Putamen (tissue), 1 donor: ENCODE results near the gene ATP4A.

ENCODE experiments used
- DNase-seq: peaks from one replicate; pipeline ENCODE4 v3.0.0-alpha.2; 2016; ENCODE audit warnings: low spot score

ATP4A gene

DNA sequence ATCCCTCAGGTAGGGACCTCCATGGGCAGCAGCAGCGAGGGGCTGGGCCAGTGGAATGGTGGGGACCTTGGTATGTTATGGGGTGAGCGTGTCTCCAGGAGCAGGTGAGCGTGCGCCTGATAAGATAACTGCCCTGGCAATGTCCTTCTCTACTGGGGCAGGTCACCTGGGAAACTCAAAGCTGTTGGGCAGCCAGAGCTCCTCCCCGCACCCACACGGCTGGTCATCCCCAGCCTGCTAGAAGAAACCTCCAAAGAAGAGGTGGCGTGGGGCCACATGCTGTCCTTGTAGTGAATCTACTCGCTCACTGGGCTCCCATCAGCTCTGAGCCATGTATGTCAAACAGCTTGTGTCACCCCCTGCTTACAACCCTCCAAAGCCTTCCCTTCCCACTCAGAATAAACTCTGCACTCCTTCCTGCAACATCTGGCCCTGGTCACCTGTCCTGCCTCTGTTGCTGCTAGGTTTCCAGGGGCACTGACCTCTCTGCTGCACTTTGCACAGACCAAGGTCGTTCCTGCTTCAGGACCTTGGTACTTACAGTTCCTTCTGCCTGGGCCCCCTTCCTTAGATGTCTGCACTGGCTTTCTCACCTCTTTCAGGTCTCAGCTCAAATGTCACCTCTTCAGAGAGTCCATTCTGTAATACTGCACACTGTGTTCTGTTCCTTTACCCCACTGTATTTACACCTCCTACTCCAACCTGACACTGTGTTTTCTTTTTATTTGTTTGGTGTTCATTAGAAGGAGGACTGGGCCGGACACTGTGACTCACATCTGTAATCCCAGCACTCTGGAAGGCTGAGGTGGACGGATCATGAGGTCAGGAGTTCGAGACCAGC is 1.8 kb upstream of the ATP4A start:
- no peak for DNase-seq

DNA sequence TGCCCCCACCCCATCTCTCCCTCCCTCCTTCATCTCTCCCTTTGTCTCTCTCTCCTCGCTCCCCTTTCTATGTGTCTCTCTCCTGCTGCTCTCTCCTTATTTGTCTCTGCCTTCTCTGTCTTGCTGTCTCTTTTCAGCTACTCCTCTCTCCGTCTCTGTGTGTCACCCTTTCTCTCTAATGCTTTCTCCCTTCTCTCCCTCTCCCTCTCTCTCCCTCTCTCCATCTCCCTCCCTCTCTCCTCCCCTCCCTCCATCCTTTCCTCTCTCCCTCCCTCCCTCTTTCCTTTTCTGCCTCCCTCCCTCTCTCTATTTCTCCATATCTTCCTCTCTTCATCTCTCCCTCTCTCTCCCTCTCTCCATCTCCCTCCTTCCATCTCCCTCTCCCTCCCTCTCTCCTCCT is 682 bp downstream of the ATP4A start:
- DNase-seq, result no peak

DNA sequence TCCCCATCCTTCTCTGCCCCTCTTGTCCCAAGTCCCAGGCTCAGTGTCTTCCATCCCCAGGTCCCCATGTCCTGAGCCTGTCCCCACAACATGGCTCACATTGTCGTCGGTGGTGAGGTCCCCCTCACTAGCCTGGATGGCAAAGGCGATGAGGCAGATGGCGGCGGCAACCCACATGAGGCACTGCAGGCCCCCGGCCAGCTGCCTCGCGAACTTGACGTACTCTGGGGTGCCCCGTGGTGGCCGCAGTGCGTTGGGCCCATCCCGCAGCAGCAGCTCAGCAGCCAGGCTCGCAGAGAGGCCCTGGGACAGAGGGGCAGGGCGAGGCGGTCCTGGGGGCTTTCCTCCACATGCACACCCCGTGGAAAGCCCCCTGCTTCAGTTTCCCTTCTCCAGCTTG is 1.1 kb downstream of the ATP4A start:
- DNase-seq, result no peak

DNA sequence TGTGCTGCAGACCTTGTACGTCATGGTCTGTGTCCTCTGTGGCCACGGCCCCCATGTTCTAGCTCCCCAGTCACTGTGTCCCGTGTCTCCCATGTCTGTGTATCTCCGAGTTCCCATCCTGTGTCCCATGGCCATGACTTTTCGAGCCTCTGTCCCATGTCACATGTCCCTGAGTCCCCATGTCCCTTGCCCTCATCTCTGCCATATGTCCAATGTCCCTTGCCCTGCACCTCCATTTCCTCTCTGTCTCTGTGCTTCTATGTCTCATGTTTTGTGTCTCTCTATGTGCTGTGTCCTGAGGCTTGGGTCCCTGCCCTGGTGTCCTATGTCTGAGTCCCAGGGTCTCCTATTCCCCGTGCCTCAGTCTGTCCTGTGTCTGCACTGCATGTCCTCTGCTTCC is 2.0 kb downstream of the ATP4A start:
- no peak for DNase-seq

DNA sequence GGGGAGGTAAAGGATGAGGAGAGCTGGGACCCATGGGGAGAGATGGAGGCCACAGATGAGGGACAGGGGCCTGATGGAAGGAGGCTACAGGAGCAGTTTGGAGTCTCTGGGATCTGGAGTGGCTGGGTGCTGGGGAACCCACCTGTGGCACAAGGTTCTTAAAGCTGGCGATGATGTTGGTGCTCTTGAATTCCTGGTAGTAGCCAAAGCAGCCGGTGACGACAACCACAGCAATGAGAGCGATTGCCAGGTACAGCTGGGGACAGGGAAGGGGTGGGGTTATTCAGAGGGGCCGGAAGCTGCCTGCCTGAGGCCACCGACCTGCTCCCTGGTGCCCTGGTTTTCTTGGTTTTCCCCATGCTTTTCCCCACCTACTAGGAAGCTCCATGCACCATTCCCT is 2.8 kb downstream of the ATP4A start:
- DNase-seq, result no peak

DNA sequence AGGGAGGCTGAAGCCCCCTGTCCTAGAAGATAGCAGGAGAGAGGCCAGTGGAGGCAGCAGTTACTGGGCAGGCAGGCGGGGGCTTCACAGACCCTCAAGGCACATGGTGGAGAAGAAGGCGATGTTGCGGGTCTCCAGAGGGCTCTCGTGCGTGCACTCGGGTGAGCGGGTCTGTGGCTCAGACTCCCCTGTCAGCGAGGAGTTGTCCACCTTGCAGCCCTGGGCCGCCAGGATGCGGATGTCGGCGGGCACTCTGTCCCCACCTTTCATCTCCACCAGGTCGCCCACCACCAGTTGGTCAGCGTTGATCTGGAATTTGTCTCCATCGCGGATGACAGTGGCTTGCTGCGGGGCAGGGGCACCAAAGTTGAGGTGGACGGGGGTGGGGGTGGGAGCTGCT is 3.2 kb downstream of the ATP4A start:
- no peak for DNase-seq

DNA sequence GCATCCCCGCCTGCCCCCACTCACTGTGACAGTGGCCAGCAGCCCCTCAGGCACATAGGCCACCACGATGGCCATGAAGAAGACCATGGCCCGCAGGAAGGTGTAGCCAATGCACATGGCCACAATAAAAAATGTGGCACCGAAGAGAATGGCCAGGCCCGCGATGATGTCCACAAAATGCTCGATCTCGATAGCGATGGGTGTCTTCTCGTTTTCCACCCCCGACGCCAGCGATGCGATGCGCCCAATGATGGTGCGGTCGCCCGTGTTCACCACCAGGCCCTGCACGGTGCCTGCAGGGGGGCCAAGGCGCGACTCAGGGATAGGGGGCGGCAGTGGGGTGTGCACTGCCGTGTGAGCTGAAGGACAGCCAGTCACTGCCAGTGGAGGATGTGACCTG is 3.7 kb downstream of the ATP4A start:
- no peak for DNase-seq

DNA sequence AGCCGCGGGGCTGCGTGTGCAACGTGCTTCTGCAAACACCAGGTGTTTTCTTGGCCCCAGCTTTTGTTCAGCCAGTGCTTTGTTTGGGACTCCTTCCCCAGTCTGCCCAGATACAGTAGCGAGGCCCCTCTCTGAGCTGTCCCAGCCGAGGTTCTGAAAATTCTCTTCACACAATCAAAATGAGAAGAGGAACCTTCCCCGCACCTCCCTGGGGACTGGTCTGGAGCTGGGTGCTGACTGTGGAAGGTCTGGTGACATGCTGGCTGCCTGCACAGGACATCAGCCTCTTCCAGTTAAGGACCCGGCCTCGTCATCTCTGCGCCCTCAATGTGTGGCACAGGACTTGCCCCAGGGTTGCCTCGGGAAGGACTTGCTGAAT is 4.2 kb downstream of the ATP4A start:
- DNase-seq, result no peak

DNA sequence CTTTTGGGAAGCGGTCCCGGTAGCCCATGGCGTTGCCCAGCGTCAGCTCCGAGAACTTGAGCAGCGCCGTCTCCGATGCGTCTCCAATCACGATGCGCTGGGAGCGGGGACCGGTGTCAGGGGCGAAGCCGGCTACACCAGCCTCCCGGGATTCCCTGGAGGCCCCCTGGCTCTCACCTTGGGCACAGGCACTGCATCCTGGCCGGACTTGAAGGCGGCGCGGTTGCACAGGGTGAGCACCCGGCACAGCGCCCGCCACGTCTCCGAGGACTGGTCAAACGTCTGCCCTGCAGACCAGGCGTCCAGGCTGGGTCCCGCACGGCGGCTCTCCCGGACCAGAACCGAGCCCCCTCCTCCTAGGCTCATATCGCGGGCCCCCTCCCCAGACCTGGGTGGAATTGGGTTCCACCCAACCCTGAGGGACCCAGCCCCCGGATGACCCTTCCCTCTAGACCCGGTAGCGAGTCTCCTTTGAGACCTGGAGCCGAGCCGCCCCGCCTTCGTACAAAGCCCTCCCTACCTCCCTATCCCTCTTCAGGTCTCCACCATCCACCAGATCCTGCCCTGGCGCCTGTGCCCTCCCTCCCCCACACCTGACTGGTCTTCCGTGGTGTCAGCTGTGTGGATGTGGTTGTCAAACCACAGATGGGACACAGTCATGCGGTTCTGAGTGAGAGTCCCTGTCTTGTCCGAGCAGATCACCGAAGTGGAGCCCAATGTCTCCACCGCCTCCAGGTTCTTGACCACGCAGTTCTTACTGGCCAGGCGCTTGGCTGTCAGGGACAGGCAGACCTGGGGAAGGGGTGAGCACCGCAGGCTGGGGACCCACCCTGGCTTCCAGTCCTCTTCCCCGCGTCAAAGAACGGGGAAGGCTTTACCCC is 4.8 kb downstream of the ATP4A start:
- DNase-seq, result no peak

DNA sequence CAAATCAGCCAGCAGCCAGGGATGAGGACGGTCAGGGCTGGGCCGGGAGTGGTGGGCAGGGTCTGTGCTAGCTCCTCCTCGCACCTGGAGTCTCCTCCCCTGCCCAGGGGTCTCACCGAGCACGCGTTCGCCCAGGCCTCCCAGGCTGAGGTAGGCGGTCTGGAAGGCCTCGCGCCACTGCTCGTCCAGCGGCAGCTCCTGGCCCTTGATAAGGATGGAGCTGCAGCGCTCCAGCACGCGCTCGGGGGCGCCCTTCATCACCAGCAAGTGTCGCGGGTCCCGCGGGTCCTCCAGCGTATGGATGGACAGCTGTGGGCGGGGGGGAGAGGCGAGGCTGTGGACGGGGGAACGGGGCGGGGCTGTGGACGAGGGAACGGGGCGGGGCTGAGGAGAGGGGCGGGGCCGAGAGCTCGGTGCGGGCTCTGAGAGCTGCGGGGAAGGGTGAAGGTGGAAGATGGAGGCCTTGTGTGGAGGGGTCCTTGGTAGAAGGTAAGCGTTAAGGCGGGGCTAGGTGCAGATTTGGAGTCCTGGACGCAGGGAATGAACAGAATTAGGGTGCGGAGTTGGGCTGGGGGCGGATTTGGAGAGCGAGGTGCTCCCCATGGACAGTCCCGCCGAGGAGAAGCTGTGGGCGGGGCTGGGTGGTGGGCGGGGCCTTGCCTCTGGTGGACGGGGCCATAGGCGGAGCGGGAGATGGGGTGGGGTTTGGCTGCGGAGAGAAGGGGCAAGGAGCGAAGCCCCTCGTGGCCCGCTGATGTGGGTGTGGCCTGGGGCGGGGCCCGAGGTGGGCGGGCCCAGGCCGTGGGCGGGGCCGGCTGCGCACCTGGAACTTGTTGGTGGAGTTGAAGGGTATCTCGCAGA is 5.7 kb downstream of the ATP4A start:
- DNase-seq, result no peak

DNA sequence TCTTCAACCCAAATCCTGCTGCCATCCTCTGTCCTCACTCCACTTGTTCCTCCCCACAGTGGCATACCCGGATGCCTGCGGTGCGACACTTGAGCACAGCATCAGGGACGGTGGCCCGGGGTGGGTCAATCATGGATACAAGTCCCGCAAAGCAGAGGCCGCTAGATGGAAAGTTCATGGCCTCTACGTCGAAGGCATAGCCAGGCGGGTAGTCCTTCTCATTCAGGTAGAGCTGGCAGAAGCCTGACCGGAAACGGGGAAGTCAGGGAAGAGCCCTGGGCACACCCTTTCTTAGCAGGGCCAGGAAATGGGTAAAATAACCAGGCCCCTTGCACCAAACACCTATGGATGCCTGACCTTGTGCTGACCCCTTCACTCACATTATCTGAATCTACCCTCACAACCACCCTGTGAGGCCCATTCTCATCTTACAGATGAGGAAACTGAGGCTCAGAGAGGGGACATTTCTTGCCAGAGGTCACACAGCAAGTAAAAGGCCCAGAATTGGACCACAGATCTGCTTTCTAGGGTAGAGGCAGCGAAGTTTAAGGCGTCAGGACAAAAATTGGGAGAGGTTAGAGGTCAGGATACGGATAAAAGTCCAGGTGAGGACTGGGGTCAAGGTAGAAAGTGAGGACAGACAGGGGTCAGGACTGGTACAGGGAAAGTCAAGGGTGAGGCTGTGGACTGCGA is 6.5 kb downstream of the ATP4A start:
- no peak for DNase-seq

DNA sequence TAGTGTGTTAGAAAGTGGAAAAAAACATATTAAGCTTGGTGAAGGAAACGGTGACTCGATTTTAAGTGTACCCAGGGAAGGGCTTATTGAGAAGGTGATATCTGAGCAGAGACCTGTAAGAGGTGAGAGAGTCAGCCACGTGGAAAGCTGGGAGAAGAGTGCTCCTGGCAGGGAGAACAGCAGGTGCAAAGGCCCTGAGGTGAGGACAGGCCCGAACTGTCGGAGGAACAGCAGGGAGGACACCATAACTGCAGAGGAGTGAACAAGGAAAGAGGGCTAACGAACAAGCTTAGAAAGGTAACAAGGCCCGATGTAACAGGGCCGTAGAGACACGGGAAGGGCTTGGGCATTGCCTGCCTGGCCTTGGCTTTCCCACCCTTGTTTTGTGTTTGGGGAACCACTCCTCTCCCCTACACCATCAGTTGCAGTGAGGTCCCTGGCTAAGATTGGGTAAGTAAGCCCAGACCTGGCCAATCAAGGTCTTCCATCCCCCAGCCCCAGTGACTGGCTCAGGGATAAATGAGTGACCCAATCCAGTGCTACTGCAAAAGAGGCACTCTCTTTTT is 7.3 kb downstream of the ATP4A start:
- DNase-seq, result no peak

DNA sequence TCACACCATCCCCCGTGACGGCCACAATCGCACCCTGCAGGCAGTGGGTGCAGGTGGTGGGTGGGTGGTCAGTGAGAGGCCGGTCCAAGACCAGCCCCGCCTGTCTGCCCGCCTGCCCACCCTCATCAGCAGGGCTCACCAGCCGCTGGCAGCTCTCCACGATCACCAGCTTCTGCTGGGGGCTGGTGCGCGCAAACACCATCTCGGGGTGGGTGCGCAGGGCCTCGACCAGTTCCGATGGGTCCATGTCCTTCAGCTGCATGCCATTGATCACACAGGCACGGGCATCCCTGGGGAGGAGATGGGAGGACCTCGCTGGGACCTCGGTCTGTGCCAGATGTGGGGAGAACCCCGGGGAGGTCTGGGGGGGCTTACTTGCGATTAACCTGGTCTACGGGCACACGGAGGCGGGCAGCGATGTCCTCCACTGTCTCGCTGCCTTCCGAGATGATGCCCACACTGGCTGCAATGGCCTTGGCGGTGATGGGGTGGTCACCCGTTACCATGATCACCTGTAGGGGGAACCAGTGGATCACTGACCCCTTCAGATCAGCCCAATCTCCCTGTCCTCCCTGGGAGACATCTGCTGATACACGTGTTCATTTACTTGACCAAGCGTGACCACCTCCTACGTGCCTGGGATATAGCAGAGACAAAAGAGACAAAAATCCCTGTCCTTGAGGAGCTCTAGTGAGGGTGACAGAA is 8.0 kb downstream of the ATP4A start:
- no peak for DNase-seq

DNA sequence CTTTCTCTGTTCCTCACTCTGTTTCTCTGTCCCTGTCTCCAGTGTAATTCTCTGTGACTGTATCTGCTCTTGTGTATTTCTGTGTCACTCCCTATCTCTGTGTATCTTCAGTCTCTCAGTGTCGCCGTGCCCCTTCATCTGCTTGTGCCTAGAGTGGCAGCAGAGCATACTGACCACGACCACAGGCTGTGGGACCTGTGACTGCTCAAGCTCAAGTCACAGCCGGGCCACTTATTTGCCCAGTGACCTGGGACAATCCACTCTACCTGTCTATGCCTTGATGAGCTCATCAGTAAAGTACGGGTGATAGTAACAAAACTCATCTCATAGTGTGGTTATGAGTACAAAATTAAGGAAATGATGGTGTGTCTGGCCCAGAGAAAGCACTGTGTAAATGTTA is 9.4 kb downstream of the ATP4A start:
- DNase-seq, result no peak

DNA sequence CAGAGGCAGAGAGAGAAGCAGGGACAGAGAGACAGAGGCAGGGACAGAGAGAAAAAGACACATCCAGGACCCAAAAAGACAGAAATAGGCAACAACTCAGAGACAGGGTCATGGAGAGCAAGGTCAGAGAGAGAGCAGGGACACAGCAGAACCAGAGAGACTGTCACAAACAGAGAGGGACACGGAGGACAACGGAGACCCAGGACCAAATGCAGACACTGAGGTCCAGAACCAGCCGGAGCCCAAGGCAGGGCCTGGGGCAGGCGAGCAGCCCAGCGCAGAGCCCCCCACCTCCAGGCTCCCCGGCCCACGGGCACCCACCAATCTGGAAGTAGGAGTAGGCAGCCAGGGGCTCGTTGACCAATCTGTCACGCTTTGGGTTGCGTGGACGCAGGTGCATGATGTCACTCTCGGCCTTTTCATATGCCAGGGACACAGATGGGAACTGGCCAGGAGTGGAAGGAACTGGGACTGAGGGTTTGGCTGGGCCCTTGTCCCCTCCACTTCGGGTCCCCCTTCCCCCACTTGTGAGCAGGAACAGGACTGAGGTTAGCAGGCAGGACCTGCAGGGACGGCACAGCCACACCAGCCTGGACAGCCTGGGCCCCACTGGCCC is 10.0 kb downstream of the ATP4A start:
- no peak for DNase-seq

DNA sequence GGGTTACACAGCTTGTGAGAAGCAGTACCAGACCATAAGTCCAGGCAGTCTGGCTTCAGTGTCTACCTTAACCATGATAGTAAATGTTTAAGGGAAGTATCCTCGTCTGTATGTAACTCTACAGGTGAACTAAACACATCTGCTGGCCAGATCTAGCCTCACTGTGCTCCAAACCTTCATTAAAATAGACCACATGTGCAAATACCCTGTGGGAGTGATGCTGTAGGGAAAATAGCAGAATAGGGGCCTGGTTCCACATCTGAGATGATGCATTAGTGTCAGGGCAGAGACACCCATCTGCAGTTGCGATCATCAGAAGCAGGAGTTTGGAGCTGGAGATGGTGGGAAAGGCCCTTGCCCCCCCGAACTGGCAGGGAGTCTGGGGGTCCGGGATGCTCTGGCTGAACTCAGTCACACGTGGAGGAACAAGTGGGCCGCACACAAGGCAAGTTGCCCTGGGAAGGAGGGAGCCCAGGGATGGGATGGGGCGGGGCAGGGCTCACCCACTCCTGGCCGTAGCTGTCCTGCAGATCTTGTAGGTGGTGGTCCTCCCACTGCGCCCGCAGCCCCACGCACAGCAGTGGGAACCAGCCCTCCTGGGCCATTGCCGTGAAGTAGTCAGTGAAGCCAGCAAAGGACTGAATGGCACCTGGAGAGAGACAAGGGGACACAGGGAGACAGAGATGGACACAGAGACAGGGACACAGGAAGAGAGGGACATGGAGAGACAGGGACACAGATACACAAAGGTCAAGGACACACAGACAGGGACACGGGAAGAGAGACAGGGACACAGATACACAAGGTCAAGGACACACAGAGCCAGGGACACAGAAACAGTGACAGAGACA is 10.7 kb downstream of the ATP4A start:
- DNase-seq, result no peak

DNA sequence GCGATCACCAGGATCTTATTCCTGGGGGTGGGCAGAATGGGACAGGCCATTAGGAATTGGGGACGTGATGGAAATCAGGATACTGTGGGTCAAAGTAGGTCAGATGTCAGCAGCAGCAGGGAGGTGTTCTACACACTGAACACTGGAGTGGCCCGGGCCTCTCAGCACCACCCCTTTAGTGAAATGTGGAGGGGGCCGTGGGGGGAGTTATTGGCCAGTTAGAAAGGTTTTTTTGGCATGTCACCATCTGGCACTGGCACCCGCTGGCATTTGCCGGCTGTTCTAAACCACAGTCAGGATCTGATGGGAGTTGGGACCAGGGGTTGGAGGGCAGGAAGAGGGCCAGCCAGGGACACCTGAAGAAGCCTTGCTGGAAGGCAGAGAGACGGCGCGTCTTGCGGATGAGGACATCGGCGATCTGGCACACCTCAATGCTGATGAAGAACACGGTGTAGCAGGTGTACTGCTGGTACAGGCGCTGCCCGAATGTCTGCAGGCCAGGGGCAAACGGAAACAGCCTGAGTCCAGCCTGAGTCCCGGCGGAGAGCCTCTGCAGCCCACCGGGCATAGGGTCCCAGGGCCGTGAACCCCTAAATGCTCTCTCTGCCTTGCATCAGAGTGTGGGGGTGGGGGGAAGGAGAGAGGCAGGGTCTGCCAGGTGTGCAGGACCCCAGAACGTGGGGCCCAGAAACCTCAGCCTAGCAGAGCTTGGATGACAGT is 12.2 kb downstream of the ATP4A start:
- DNase-seq, result no peak

DNA sequence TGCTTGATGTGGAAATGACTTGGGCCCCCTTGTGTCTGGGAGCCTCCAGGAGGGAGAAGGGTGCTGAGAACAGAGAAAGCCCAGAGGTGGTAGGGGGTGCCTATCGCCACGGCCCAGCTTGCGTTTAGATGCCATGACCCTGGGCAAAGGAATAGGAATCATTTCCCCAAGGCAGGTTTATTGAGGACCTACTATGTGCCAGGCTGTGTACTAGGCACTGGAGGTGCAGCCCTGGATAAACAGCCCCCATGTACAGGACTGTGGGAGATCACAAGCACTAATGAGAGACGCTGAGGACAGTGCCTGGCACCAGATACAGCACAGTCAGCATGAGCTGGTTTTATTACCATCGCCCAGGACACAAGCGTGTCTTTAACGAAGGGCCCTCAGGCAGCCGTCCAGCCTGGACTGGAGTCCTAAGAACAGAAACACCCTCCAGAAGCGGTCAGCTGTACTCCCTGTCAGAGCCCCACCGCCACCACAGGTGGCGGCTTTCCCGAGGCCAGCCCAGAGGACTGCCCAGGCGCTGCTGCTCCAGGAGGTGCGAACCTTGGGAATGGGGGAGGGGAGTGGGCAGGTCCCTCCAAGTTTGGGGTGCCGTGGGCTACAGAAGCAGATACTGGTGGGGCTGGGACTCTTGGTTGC is 13.5 kb downstream of the ATP4A start:
- DNase-seq, result no peak
